Mucosa of descending colon (tissue), 3 donors: ENCODE measurements around the gene SLC39A13. TPM values are rescaled to one million over a fixed set of nuclear protein-coding genes. Genes with fewer than 3 reads are reported as not detected.
A peak's percentile ranks its signal among the peaks of the same experiment; 100 is the strongest.

Experiments
- ATAC-seq: fragments of 200-7000 bp; cut with Tn5 transposase; one replicate; pipeline ENCODE4 v1.9.1; 2020; ENCODE audit warnings: mild to moderate bottlenecking, moderate library complexity
- DNase-seq, 3 donors: peaks; one replicate each; pipeline ENCODE4 v3.0.0-alpha.2; 2020
- H3K36me3 ChIP-seq: fragments of 200-600 bp; one replicate; pipeline ENCODE4 v1.8.0; 2021; ENCODE audit warnings: low read depth, mild to moderate bottlenecking
- H3K4me1 ChIP-seq: fragments of 200-600 bp; one replicate; pipeline ENCODE4 v1.8.0; 2021; ENCODE audit warnings: low read depth, mild to moderate bottlenecking
- H3K4me3 ChIP-seq: fragments of 200-600 bp; one replicate; pipeline ENCODE4 v1.8.0; 2021; ENCODE audit warnings: mild to moderate bottlenecking
- H3K9me3 ChIP-seq: fragments of 200-600 bp; one replicate; pipeline ENCODE4 v1.8.0; 2021; ENCODE audit warnings: mild to moderate bottlenecking
- intact Hi-C, 2 donors: fragments of 100-400 bp; cut with DNase I in 1 of 2; cut with micrococcal nuclease in 1 of 2; formaldehyde crosslinking; loops; one replicate each; pipeline versions ENCODE4 v1.11.0 to v1.11.1; 2022; cut with DNase I, micrococcal nuclease
- total RNA-seq, 3 donors: library from RNA; stranded (reverse); fragmentation: NEBNext Ultra II Directional in 2 of 3; extraction: Animal tissue kit (Norgen Biotek cat#: 25700) in 2 of 3; gene quantifications; one replicate each; pipeline versions ENCODE4 v1.2.1 to v1.2.4, GENCODE V29; 2021 to 2023
- TF ChIP-seq, protein P1 (sequence below): fragments of 200-600 bp; IDR thresholded peaks from one replicate; pipeline ENCODE4 v1.8.0; 2022; ENCODE audit warnings: antibody characterized with exemption, mild to moderate bottlenecking
- donor health status: DM: no; HTN: no; CAD: no; lungs with moderate emphysema.
- donor health status: DM: no; HTN: no; CAD: no.
- donor health status: DM: no; HTN: yes; CAD: no.

The SLC39A13 gene
- total RNA-seq, 3 donors from 2014 or later: 14.4 to 30.9 (median 21.4) TPM

DNA sequence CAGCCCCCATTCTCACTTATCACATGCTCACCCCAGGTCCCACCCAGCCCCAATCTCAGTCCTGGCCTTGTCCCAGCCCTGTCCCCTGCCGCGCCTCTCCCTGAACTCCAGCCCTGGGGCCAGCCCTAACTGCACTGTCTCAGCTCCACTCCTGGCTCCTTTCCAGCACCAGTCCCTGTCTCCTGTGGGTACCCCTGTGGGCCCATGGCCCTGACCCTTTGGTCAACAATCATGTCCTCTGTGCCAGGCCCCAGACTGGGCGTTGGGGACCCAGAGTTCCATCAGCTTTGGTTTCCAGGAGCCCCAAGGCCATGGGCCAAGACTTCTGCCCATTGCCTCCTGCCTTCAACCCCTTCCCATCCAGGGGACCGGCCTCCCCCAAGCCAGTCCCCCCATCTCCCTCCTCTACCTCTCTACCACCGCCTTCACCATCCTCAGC is 30.8 kb upstream of the SLC39A13 start:
- intact Hi-C loops: loop anchor here in 1 of 2 donors (10.0 kb wide), 1 partner anchor 77 kb away; no protein-coding TSS in a partner anchor

DNA sequence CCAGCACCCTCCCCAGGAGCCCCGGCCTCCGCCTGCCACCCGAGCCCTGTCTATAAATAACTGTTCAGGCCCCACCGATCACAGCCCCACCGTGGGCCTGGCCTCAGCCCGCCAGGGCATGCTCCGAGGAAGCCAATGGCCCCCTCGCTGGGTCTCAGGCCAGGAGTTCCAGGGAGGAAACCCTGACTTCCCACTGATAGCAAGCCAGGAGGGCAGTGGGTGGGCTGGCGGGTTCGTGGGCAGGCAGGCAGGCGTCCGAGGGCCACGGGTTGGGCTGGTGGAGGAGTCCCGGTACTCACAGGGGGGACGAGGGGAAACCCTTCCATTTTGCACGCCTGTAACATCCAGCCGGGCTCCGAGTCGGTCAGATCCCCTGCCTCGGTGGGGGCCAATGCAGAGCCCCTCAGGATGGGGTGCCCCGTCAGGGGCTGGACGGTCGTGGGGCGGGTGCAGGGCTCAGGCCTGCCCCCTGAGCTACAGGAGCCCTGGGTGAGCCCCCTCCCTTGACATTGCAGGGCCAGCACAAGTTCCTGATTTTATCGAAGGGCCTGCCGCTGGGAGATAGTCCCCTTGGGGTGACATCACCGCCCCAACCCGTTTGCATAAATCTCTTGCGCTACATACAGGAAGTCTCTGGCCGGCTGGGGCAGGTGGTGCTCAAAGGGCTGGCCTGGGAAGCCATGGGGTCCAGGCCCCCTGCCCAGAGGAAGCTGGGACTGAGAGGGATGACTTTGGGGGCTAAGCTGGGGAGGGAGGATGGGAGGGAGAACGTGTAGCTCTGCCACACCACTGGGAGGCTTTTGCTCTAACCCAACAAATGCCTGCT is 30.2 kb upstream of the SLC39A13 start, which contains the start of gene SPI1:
Gene SPI1 (minus strand): TSS at position 538 of the 826 bp plus-strand sequence. CDS start 194 bp downstream, at position 344.
- no peak within 1 kb of the TSS for H3K4me3 ChIP-seq
- H3K9me3 ChIP-seq: no peaks in the 10 kb centered on the region
- no peaks in the 10 kb centered on the region for H3K4me1 ChIP-seq
- DNase-seq (peak; percentile 46 to 85 (median 59)), ATAC-seq (peak; percentile 73)
- intact Hi-C loops: loop anchor here in 1 of 2 donors (10.0 kb wide), 1 partner anchor 77 kb away; no protein-coding TSS in a partner anchor
- TF ChIP-seq, protein P1, sequence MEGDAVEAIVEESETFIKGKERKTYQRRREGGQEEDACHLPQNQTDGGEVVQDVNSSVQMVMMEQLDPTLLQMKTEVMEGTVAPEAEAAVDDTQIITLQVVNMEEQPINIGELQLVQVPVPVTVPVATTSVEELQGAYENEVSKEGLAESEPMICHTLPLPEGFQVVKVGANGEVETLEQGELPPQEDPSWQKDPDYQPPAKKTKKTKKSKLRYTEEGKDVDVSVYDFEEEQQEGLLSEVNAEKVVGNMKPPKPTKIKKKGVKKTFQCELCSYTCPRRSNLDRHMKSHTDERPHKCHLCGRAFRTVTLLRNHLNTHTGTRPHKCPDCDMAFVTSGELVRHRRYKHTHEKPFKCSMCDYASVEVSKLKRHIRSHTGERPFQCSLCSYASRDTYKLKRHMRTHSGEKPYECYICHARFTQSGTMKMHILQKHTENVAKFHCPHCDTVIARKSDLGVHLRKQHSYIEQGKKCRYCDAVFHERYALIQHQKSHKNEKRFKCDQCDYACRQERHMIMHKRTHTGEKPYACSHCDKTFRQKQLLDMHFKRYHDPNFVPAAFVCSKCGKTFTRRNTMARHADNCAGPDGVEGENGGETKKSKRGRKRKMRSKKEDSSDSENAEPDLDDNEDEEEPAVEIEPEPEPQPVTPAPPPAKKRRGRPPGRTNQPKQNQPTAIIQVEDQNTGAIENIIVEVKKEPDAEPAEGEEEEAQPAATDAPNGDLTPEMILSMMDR: no peak
- no peaks in the 10 kb centered on the region for H3K36me3 ChIP-seq

More for the DNA sequence above, 30.8 kb upstream of the SLC39A13 start:
- ATAC-seq (peak; percentile 12), DNase-seq (no peak)
- TF ChIP-seq, protein P1: no peak
- no peaks in the 10 kb centered on the region for H3K36me3 ChIP-seq
- no peaks in the 10 kb centered on the region for H3K9me3 ChIP-seq
- no peak overlapping the region for H3K4me3 ChIP-seq
- H3K4me1 ChIP-seq: no peaks in the 10 kb centered on the region

DNA sequence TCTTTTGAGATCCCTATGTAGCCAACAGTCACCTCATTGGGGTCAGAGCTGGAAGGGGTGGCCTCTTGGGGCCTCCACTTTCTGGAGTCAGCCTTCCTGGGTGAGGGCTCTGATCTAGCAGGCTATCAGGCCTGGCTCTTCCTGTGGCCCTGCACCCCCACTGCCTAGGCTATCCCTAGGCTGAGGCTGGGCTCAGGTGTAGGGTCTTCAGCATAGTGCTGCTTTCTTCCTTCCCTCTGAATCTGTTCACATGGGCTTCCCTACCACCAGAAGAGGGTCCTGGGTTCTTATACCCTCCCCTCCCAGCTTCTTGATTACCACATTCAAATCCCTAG is 29.6 kb upstream of the SLC39A13 start:
- DNase-seq: no peak
- no peak for ATAC-seq
- TF ChIP-seq, protein P1: no peak
- Histone ChIP-seq H3K9me3 (no peaks in the 10 kb centered on the region), H3K36me3 (no peaks in the 10 kb centered on the region), H3K4me1 (no peaks in the 10 kb centered on the region), H3K4me3 (no peak overlapping the region)
- intact Hi-C loops: loop anchor here in 1 of 2 donors (10.0 kb wide), 1 partner anchor 76 kb away; no protein-coding TSS in a partner anchor

GRCh38 chr11:47379317-47379716 is 29.1 kb upstream of the SLC39A13 start:
- Histone ChIP-seq H3K4me3 (no peak overlapping the region), H3K36me3 (no peaks in the 10 kb centered on the region), H3K4me1 (no peaks in the 10 kb centered on the region), H3K9me3 (no peaks in the 10 kb centered on the region)
- intact Hi-C loops: loop anchor here in 1 of 2 donors (10.0 kb wide), 1 partner anchor 75 kb away; no protein-coding TSS in a partner anchor
- ATAC-seq (no peak), DNase-seq (no peak)
- TF ChIP-seq, protein P1: no peak

- Histone ChIP-seq H3K4me3 (no peak overlapping the region), H3K4me1 (no peaks in the 10 kb centered on the region), H3K36me3 (no peaks in the 10 kb centered on the region), H3K9me3 (no peaks in the 10 kb centered on the region)
- ATAC-seq (no peak), DNase-seq (no peak)
- TF ChIP-seq, protein P1: no peak
- intact Hi-C loops: no loop called here
These were observed 28.3 kb upstream of the SLC39A13 start for GRCh38 chr11:47380078-47380477.
